ENCODE measurements around the gene SNED1. TPM values are rescaled to one million over a fixed set of nuclear protein-coding genes. Genes with fewer than 3 reads are reported as not detected.

Gene SNED1
- total and polyA plus RNA-seq, 2 experiments from 2014 or later: 1.5 to 2.8 TPM

GRCh38 chr2:240965905-240966456, 32.4 kb upstream of the SNED1 start:
- H3K27ac Mint-ChIP-seq: no peak overlapping the region
- H3F3A ChIP-seq (replicated peaks; ENCODE audit: low read depth): 0 out of 2 replicates have a peak, but pooled peaks cover 5% of the 10 kb centered on the region
- DNase-seq (ENCODE audit: low spot score) (no peak), ATAC-seq (no peak)
- H3K9me2 ChIP-seq (ENCODE audit: insufficient read depth): no peaks in the 10 kb centered on the region
- no peak overlapping the region for H3K4me3 Mint-ChIP-seq
- no peaks in the 10 kb centered on the region for H3K9me3 Mint-ChIP-seq
- H3K27me3 ChIP-seq (ENCODE audit: insufficient read depth): no peaks in the 10 kb centered on the region
- no peaks in the 10 kb centered on the region for H3K36me3 ChIP-seq (ENCODE audit: insufficient read depth)
- H3K36me3 Mint-ChIP-seq (ENCODE audit: low read depth): no peaks in the 10 kb centered on the region; the same call in 2 of the 3 replicates
- no peaks in the 10 kb centered on the region for H3K79me2 ChIP-seq (replicated peaks; ENCODE audit: insufficient read depth)
- H3K27me3 Mint-ChIP-seq (ENCODE audit: insufficient read depth, low read depth, poor library complexity): peaks cover 5% of the 10 kb centered on the region
- no peaks in the 10 kb centered on the region for H4K20me1 ChIP-seq (replicated peaks; ENCODE audit: insufficient read depth)
- no peak for TF ChIP-seq STAT1 (IDR thresholded peaks at IDR 0.05; ENCODE audit: unreplicated experiment)
- TF ChIP-seq ETS1 (IDR thresholded peaks at IDR 0.05): no peak
- TF ChIP-seq JUNB (IDR thresholded peaks at IDR 0.05; ENCODE audit: unreplicated experiment): no peak
- TF ChIP-seq REST (IDR thresholded peaks at IDR 0.05; ENCODE audit: unreplicated experiment): no peak
- no peak for TF ChIP-seq POLR2AphosphoS5 (IDR thresholded peaks at IDR 0.05; ENCODE audit: low read depth)
- TF ChIP-seq CREB1 (CRISPR knock-in tag; IDR thresholded peaks at IDR 0.05; ENCODE audit: low read depth): no peak
- no peak for TF ChIP-seq ZNF462 (CRISPR knock-in tag; IDR thresholded peaks at IDR 0.05)
- TF ChIP-seq ZNF331 (CRISPR knock-in tag; IDR thresholded peaks at IDR 0.05; ENCODE audit: low read depth): no peak
- no peak for TF ChIP-seq EZH2phosphoT487 (IDR thresholded peaks at IDR 0.05; ENCODE audit: unreplicated experiment)
- TF ChIP-seq EZH2 (IDR thresholded peaks at IDR 0.05; ENCODE audit: low read depth, unreplicated experiment): no peak
- no peak for TF ChIP-seq NANOG (IDR thresholded peaks at IDR 0.05; ENCODE audit: borderline replicate concordance)
- TF ChIP-seq CTCF (conservative IDR thresholded peaks at IDR 0.05; ENCODE audit: low read depth in 2 of 2): no peak
- no peak for TF ChIP-seq ZNF114 (CRISPR knock-in tag; IDR thresholded peaks at IDR 0.05)
- H3K27ac ChIP-seq (ENCODE audit: low read depth): no peak overlapping the region
- H3K4me1 Mint-ChIP-seq: no peaks in the 10 kb centered on the region; the same call in 2 of the 3 replicates
- no peak overlapping the region for H3K4me3 ChIP-seq
- H2AFZ ChIP-seq: no peak overlapping the region
- no peaks in the 10 kb centered on the region for H3K4me1 ChIP-seq (ENCODE audit: insufficient read depth)
- H3K4me2 ChIP-seq: no peak overlapping the region

Data from GM23338 (cell line).